Spinal cord (tissue), 10 donors: ENCODE results near the gene LANCL2. TPM values are rescaled to one million over a fixed set of nuclear protein-coding genes. Genes with fewer than 3 reads are reported as not detected.

ENCODE experiments used
- DNase-seq, 6 donors: peaks; one replicate each; pipeline versions ENCODE4 v3.0.0 to v3.0.0-alpha.2; 2013 to 2015; ENCODE audit warnings: low spot score in 6 of 6, low read depth in 4 of 6
- H3K27ac ChIP-seq: one replicate; pipeline ENCODE4 v1.5.1; 2013; ENCODE audit warnings: low read depth, low read length, control low read depth
- H3K27me3 ChIP-seq: one replicate; pipeline ENCODE4 v1.6.1; 2013; ENCODE audit warnings: low read length; ENCODE audit not compliant: control insufficient read depth, insufficient read depth
- H3K36me3 ChIP-seq: one replicate; pipeline ENCODE4 v1.6.1; 2013; ENCODE audit warnings: low read length; ENCODE audit not compliant: control insufficient read depth, insufficient read depth
- H3K4me1 ChIP-seq: one replicate; pipeline ENCODE4 v1.6.1; 2013; ENCODE audit warnings: low read length; ENCODE audit not compliant: control insufficient read depth, insufficient read depth
- H3K4me3 ChIP-seq: one replicate; pipeline ENCODE4 v1.5.1; 2013; ENCODE audit warnings: low read depth, low read length, control low read depth
- H3K9me3 ChIP-seq: one replicate; pipeline ENCODE4 v1.6.1; 2013; ENCODE audit warnings: low read length; ENCODE audit not compliant: control insufficient read depth, insufficient read depth
- WGBS: methylation state at CpG from one replicate; pipeline ENCODE4 v1.1.5; 2013; ENCODE audit warnings: missing lambda C conversion rate; ENCODE audit not compliant: insufficient coverage; 5-methylcytosine and 5-hydroxymethylcytosine counted together
- polyA plus RNA-seq, 2 donors: library from polyadenylated mRNA; unstranded; fragments of 120-200 nt; gene quantifications; one replicate each; pipeline ENCODE4 v1.2.1, GENCODE V29; 2013; ENCODE audit not compliant: insufficient read length in 2 of 2
- total RNA-seq, 2 donors: library from RNA; depleted of rRNA in 1 of 2; stranded (reverse); fragments of 120-200 nt in 1 of 2; fragments of >200 nt in 1 of 2; gene quantifications; one replicate each; pipeline versions ENCODE4 v1.2.3 to v1.2.4, GENCODE V29; 2013 to 2014
- donor health status: healthy.

LANCL2 gene
- total and polyA plus RNA-seq, 4 donors, result 33.4 to 67.1 (median 50.5) TPM

- Histone ChIP-seq H3K4me3 (no peak overlapping the region), H3K36me3 (peaks cover 27% of the 10 kb centered on the region), H3K9me3 (no peaks in the 10 kb centered on the region), H3K27me3 (no peaks in the 10 kb centered on the region), H3K4me1 (peaks cover 25% of the 10 kb centered on the region), H3K27ac (no peak overlapping the region)
- no peak for DNase-seq
- WGBS, result 60% methylated on average over 1 of the region's 6 CpGs
These were observed 113.6 kb downstream of the LANCL2 start for GRCh38 chr7:55478700-55479099.

GRCh38 chr7:55481155-55481554 lies 116.0 kb downstream of the LANCL2 start:
- Histone ChIP-seq H3K9me3 (no peaks in the 10 kb centered on the region), H3K4me3 (no peak overlapping the region), H3K36me3 (peaks cover 18% of the 10 kb centered on the region), H3K4me1 (peaks cover 24% of the 10 kb centered on the region), H3K27ac (no peak overlapping the region), H3K27me3 (no peaks in the 10 kb centered on the region)
- no peak for DNase-seq
- WGBS, result 75% methylated on average over 2 of the region's 2 CpGs

GRCh38 chr7:55483046-55483445 lies 117.9 kb downstream of the LANCL2 start:
- peaks cover 10% of the 10 kb centered on the region for H3K4me1 ChIP-seq
- H3K36me3 ChIP-seq, result peaks cover 18% of the 10 kb centered on the region
- WGBS, result 91% methylated on average over 3 of the region's 6 CpGs
- no peaks in the 10 kb centered on the region for H3K9me3 ChIP-seq
- H3K27ac ChIP-seq, result no peak overlapping the region
- H3K27me3 ChIP-seq, result no peaks in the 10 kb centered on the region
- no peak overlapping the region for H3K4me3 ChIP-seq
- DNase-seq, result no peak

Other genes with a start within 250 kb of the LANCL2 start
- gene VOPP1, start 207.2 kb downstream of the LANCL2 start, total RNA-seq, result 10 to 100 TPM; 59.1 to 60.2 TPM
- gene VOPP1, start 207.2 kb downstream of the LANCL2 start, polyA plus RNA-seq, result 100 to 1,000 TPM; 113 to 121 TPM